ENCODE results near the gene CYGB.
"Not testable (repeated sequence)": the region's sequence is repeated elsewhere in the genome, so short reads cannot be mapped to it uniquely, and the experiment has no call there.

Gene CYGB

DNA sequence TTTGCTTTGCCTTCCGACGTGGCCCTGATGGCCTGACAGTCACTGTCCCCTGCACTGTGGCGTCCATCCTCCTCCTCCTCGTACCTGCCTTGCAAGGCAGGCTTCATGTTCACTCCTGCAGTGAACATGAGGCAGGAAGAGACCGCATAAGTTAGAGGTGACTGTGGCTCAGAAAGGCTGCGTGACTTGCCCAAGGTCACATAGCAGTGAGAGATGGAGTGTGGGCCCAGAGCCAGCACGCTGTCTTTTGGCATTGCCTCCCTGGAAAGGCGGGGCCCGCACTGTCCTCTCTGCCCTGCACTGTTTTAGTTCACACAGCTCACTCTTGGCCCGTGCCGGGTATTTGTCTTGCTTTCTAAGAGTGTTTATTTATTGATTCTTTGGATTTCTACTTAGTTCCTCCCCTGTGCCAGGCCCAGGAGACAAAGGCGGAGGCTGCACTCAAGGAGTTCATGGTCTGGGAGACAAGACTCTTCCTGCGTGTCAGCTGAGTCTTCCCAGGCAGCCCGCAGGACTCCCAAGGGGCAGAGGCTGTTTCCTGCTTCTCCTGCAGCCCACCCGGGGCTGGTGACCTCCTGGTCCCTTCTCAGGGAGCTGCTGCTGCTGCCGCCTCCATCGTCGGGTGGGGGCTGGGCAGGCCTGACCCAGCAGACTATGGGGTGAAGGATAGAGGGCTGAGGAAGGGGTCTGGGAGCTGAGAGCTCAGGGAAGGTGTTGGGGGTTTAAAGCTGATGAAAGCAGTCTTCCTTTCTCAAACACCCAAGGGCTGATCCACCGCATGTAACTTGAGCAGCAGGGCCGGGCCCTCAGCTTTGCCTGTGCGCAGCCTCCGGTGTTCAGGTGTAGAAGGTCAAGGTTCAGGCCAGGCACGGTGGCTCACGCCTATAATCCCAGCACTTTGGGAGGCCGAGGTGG lies 12.7 kb downstream of the CYGB start:
- H3K4me3 ChIP-seq (ENCODE audit: severe bottlenecking), result no peak overlapping the region
- DNase-seq (ENCODE audit: low spot score), result no peak
- H3K27me3 ChIP-seq (ENCODE audit: insufficient read depth, poor library complexity, severe bottlenecking), result no peaks in the 10 kb centered on the region
- TF ChIP-seq, protein P1, sequence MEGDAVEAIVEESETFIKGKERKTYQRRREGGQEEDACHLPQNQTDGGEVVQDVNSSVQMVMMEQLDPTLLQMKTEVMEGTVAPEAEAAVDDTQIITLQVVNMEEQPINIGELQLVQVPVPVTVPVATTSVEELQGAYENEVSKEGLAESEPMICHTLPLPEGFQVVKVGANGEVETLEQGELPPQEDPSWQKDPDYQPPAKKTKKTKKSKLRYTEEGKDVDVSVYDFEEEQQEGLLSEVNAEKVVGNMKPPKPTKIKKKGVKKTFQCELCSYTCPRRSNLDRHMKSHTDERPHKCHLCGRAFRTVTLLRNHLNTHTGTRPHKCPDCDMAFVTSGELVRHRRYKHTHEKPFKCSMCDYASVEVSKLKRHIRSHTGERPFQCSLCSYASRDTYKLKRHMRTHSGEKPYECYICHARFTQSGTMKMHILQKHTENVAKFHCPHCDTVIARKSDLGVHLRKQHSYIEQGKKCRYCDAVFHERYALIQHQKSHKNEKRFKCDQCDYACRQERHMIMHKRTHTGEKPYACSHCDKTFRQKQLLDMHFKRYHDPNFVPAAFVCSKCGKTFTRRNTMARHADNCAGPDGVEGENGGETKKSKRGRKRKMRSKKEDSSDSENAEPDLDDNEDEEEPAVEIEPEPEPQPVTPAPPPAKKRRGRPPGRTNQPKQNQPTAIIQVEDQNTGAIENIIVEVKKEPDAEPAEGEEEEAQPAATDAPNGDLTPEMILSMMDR (IDR thresholded peaks at IDR 0.05; ENCODE audit: poor library complexity, severe bottlenecking), result no peak
- peaks cover 36% of the 10 kb centered on the region for H3K4me1 ChIP-seq (ENCODE audit: insufficient read depth, poor library complexity, severe bottlenecking)
- H3K27ac ChIP-seq (ENCODE audit: poor library complexity, severe bottlenecking), result peak overlapping the region; percentile 47
- no peaks in the 10 kb centered on the region for H3K36me3 ChIP-seq (ENCODE audit: low read depth)
- H3K9me3 ChIP-seq (ENCODE audit: severe bottlenecking), result no peaks in the 10 kb centered on the region
- peak; percentile 37 for ATAC-seq (ENCODE audit: low read depth)

DNA sequence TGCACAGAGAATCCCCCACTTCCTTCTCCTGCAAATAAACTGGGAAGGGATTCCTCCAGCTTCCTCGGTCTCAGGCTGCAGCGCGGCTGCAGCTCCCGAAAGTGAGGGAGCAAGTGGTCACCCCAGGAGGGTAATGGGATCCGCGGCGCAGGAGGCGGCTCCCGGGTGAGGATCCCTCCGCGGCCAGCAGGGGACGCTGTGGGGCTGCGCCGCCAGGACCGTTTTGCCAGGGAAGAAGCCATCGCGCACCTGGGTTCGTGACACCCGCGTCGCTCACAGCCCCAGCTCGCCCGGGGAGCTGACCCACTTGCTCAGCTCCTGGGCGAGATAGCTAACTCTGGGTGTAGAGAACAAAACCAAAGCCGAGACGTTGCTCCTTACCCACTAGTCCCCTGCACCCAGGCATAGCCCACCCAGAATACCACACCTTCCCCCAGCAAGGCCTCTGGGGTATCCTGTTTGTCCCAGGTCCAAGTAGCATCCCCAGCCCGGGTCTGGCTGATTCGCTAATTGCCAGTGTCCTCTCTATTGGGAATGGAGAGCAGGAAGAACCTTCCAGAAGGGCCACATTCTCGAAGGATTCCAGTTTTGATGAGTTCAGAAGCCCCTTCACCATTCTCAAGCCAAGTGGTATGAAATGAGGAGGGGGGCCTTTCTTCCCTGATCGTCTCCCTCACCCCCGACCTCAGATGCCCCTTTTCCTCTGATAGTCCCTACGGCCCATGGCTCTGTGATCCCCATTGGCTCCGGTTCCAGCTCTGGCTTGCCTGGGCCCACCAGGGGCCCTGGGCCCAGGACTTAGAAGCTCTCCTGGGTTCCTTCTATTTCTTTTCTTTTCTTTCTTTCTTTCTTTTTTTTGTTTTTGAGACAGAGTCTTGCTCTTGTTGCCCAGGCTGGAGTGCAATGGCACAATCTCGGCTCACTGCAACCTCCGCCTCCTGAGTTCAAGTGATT lies 14.1 kb downstream of the CYGB start:
- no peak overlapping the region for H3K27ac ChIP-seq (ENCODE audit: poor library complexity, severe bottlenecking)
- H3K27me3 ChIP-seq (ENCODE audit: insufficient read depth, poor library complexity, severe bottlenecking), result no peaks in the 10 kb centered on the region
- H3K4me3 ChIP-seq (ENCODE audit: severe bottlenecking), result no peak overlapping the region
- ATAC-seq (ENCODE audit: low read depth), result peak; percentile 52
- peaks cover 22% of the 10 kb centered on the region for H3K4me1 ChIP-seq (ENCODE audit: insufficient read depth, poor library complexity, severe bottlenecking)
- TF ChIP-seq, protein P1 (IDR thresholded peaks at IDR 0.05; ENCODE audit: poor library complexity, severe bottlenecking), result peak; percentile 99
- no peaks in the 10 kb centered on the region for H3K36me3 ChIP-seq (ENCODE audit: low read depth)
- no peak for DNase-seq (ENCODE audit: low spot score)
- no peaks in the 10 kb centered on the region for H3K9me3 ChIP-seq (ENCODE audit: severe bottlenecking)

DNA sequence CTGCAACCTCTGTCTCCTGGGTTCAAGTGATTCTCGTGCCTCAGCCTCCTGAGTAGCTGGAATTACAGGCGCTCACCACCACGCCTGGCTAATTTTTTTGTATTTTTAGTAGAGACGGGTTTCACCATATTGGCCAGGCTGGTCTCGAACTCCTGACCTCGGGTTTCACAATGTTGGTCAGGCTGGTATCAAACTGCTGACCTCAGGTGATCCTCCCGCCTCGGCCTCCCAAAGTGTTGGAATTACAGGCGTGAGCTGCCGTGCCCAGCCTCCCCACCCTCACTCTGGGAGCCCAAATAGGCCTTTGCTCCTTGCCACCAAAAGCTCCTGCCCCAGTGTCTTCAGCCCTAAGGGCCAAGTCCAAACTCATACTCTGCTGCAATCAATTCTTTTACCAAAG lies 15.8 kb downstream of the CYGB start:
- H3K9me3 ChIP-seq (ENCODE audit: severe bottlenecking); H3K4me1 ChIP-seq (ENCODE audit: insufficient read depth, poor library complexity, severe bottlenecking); H3K27ac ChIP-seq (ENCODE audit: poor library complexity, severe bottlenecking); H3K4me3 ChIP-seq (ENCODE audit: severe bottlenecking); DNase-seq (ENCODE audit: low spot score); H3K27me3 ChIP-seq (ENCODE audit: insufficient read depth, poor library complexity, severe bottlenecking); H3K36me3 ChIP-seq (ENCODE audit: low read depth); ATAC-seq (ENCODE audit: low read depth): not testable (repeated sequence)

DNA sequence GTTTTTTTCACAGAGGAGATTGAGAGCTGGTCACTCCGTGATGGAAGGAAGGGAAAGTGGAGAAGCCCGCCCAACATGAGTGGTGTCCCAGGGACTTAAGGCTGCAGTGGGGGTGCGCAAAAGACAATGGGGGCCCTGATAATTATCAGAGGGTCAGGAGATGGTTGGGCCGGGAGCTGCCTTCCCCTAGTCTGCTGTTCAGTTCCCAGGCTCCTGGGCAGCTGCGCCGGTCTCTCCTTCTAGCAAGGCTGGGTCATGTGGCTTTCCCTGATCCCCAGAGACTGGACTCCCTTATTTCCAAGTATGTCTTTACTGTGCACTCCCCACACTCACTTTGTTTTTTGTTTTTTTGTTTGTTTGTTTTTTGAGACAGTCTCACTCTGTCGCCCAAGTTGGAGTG lies 16.2 kb downstream of the CYGB start:
- Histone ChIP-seq H3K36me3 (ENCODE audit: low read depth) (no peaks in the 10 kb centered on the region), H3K27ac (ENCODE audit: poor library complexity, severe bottlenecking) (no peak overlapping the region), H3K4me3 (ENCODE audit: severe bottlenecking) (no peak overlapping the region), H3K4me1 (ENCODE audit: insufficient read depth, poor library complexity, severe bottlenecking) (peaks cover 10% of the 10 kb centered on the region), H3K27me3 (ENCODE audit: insufficient read depth, poor library complexity, severe bottlenecking) (no peaks in the 10 kb centered on the region), H3K9me3 (ENCODE audit: severe bottlenecking) (no peaks in the 10 kb centered on the region)
- DNase-seq (ENCODE audit: low spot score) (no peak), ATAC-seq (ENCODE audit: low read depth) (no peak)
- TF ChIP-seq, protein P1 (IDR thresholded peaks at IDR 0.05; ENCODE audit: poor library complexity, severe bottlenecking), result no peak

All from RWPE2 (cell line).